Bone marrow (tissue), 2 donors: Measurements from ENCODE around the gene PSMF1.

Experiments used
- DNase-seq, 2 donors: peaks; one replicate each; lab custom pipeline; 2025; lab: John Stamatoyannopoulos, UW

Gene PSMF1

GRCh38 chr20:1190847-1191246 is 72.4 kb downstream of the PSMF1 start:
- no peak for DNase-seq

GRCh38 chr20:1191299-1191698 is 72.9 kb downstream of the PSMF1 start:
- DNase-seq, result no peak

GRCh38 chr20:1195226-1195625 is 76.8 kb downstream of the PSMF1 start:
- no peak for DNase-seq

GRCh38 chr20:1196634-1197033 is 78.2 kb downstream of the PSMF1 start:
- no peak for DNase-seq

GRCh38 chr20:1197801-1198200 is 79.4 kb downstream of the PSMF1 start:
- no peak for DNase-seq

GRCh38 chr20:1198751-1199150 is 80.3 kb downstream of the PSMF1 start:
- DNase-seq, result no peak

- no peak for DNase-seq
These were observed 80.9 kb downstream of the PSMF1 start for GRCh38 chr20:1199212-1199873.

- DNase-seq, result no peak
These were observed 81.6 kb downstream of the PSMF1 start for GRCh38 chr20:1199964-1200363.

- no peak for DNase-seq
These were observed 84.5 kb downstream of the PSMF1 start, which contains the start of gene C20orf202 for GRCh38 chr20:1202762-1203504. Gene C20orf202 (plus strand): TSS chr20:1203454. CDS start chr20:1203586, 132 bp downstream.

GRCh38 chr20:1203630-1204029 is 85.2 kb downstream of the PSMF1 start:
- DNase-seq, result no peak

GRCh38 chr20:1204113-1204512 is 85.7 kb downstream of the PSMF1 start:
- peak in 1 of 2 donors; percentile 39 for DNase-seq

GRCh38 chr20:1204576-1204975 is 86.2 kb downstream of the PSMF1 start:
- no peak for DNase-seq

- DNase-seq, result no peak
These were observed 87.4 kb downstream of the PSMF1 start for GRCh38 chr20:1205802-1206201.

GRCh38 chr20:1206366-1207148 is 88.2 kb downstream of the PSMF1 start:
- no peak for DNase-seq

- no peak for DNase-seq
These were observed 89.0 kb downstream of the PSMF1 start for GRCh38 chr20:1207293-1207878.

- DNase-seq, result no peak
These were observed 91.3 kb downstream of the PSMF1 start for GRCh38 chr20:1209447-1210387.

- DNase-seq, result no peak
These were observed 92.1 kb downstream of the PSMF1 start for GRCh38 chr20:1210501-1210900.

- no peak for DNase-seq
These were observed 93.6 kb downstream of the PSMF1 start for GRCh38 chr20:1212023-1212422.

GRCh38 chr20:1212607-1213396 is 94.4 kb downstream of the PSMF1 start:
- peak; percentile 22 to 57 for DNase-seq

GRCh38 chr20:1214838-1215261 is 96.4 kb downstream of the PSMF1 start:
- DNase-seq, result no peak
